Thoracic aorta (tissue), 2 donors: ENCODE results near the gene OR52N5. TPM values are rescaled to one million over a fixed set of nuclear protein-coding genes. Genes with fewer than 3 reads are reported as not detected.

Experiments
- ATAC-seq: fragments of 150-250 bp; one replicate; pipeline ENCODE4 v1.8.0; 2017; ENCODE audit warnings: low read depth; ENCODE audit not compliant: insufficient number of reproducible peaks, low FRiP score
- DNase-seq: peaks from one replicate; pipeline ENCODE4 v3.0.0-alpha.2; 2020; ENCODE audit warnings: low spot score
- H3K27ac ChIP-seq, 2 donors: fragments of 200-600 bp; sonication (generic); 1 replicate in 1 of 2; 2 replicates in 1 of 2; pipeline ENCODE4 v1.5.1; 2016; ENCODE audit warnings: mild to moderate bottlenecking in 2 of 2, moderate library complexity in 2 of 2
- H3K27me3 ChIP-seq: fragments of 200-600 bp; sonication (generic); replicated peaks from 2 replicates; pipeline ENCODE4 v1.6.0; 2016; ENCODE audit warnings: mild to moderate bottlenecking; ENCODE audit not compliant: insufficient read depth
- H3K36me3 ChIP-seq: fragments of 200-600 bp; sonication (generic); one replicate; pipeline ENCODE4 v1.5.1; 2016
- H3K4me1 ChIP-seq, 2 donors: fragments of 200-600 bp; sonication (generic); 1 replicate in 1 of 2; 2 replicates in 1 of 2; pipeline versions ENCODE4 v1.5.1 to v1.6.0; 2016; ENCODE audit warnings: low read depth in 2 of 2, mild to moderate bottlenecking in 1 of 2; ENCODE audit not compliant: control insufficient read depth in 1 of 2
- H3K4me3 ChIP-seq: fragments of 200-600 bp; sonication (generic); 2 replicates; pipeline ENCODE4 v1.5.1; 2016; ENCODE audit warnings: mild to moderate bottlenecking
- H3K9me3 ChIP-seq: fragments of 200-600 bp; sonication (generic); 2 replicates; pipeline ENCODE4 v1.5.1; 2016
- total RNA-seq, 2 donors: library from RNA; depleted of rRNA; stranded (reverse); fragments of >200 nt; gene quantifications; one replicate each; pipeline versions ENCODE4 v1.1.0 to v1.2.3, GENCODE V29; 2016
- TF ChIP-seq, protein P1 (sequence below): fragments of 200-600 bp; sonication (generic); IDR thresholded peaks from one replicate; pipeline ENCODE4 v1.5.1; 2019; ENCODE audit warnings: antibody characterized with exemption

The OR52N5 gene
- total RNA-seq, 2 donors from 2014 or later, result not detected

DNA sequence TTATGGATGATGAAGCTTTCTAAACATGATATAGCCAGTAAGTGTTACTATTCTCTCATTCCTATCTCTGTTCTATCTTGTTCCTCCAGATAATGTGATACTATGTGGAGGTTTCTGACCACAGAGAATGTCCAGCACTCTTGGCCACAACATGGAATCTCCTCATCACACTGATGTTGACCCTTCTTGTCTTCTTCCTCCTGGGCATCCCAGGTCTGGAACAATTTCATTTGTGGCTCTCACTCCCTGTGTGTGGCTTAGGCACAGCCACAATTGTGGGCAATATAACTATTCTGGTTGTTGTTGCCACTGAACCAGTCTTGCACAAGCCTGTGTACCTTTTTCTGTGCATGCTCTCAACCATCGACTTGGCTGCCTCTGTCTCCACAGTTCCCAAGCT, 56.8 kb downstream of the OR52N5 start:
- no peak overlapping the region for H3K4me3 ChIP-seq
- DNase-seq, result no peak
- no peaks in the 10 kb centered on the region for H3K36me3 ChIP-seq
- H3K27me3 ChIP-seq, result no peaks in the 10 kb centered on the region
- TF ChIP-seq, protein P1, sequence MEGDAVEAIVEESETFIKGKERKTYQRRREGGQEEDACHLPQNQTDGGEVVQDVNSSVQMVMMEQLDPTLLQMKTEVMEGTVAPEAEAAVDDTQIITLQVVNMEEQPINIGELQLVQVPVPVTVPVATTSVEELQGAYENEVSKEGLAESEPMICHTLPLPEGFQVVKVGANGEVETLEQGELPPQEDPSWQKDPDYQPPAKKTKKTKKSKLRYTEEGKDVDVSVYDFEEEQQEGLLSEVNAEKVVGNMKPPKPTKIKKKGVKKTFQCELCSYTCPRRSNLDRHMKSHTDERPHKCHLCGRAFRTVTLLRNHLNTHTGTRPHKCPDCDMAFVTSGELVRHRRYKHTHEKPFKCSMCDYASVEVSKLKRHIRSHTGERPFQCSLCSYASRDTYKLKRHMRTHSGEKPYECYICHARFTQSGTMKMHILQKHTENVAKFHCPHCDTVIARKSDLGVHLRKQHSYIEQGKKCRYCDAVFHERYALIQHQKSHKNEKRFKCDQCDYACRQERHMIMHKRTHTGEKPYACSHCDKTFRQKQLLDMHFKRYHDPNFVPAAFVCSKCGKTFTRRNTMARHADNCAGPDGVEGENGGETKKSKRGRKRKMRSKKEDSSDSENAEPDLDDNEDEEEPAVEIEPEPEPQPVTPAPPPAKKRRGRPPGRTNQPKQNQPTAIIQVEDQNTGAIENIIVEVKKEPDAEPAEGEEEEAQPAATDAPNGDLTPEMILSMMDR, result no peak
- no peaks in the 10 kb centered on the region for H3K4me1 ChIP-seq
- ATAC-seq, result no peak
- no peaks in the 10 kb centered on the region for H3K9me3 ChIP-seq
- no peak overlapping the region for H3K27ac ChIP-seq

Other genes starting within 250 kb of the OR52N5 start
- gene OR52H1, start 234.8 kb downstream of the OR52N5 start, total RNA-seq, result 1 to 10 TPM in 1 of 2 donors, under 1 TPM in 1; 0.81 to 2.0 TPM
- gene OR52B6, start 202.5 kb downstream of the OR52N5 start, total RNA-seq, result not detected
- gene TRIM6, start 186.7 kb downstream of the OR52N5 start, total RNA-seq, result 1 to 10 TPM; 3.0 to 6.5 TPM
- gene TRIM34, start 158.4 kb downstream of the OR52N5 start, total RNA-seq, result 1 to 10 TPM; 6.9 to 7.7 TPM
- 10 to 100 TPM; 35.5 to 36.4 TPM for gene TRIM5, start 98.3 kb downstream of the OR52N5 start, total RNA-seq
- gene TRIM22, start 93.6 kb downstream of the OR52N5 start, total RNA-seq, result 100 to 1,000 TPM; 119 to 129 TPM
- under 1 TPM; 0.27 to 0.49 TPM for gene OR56B1, start 46.9 kb downstream of the OR52N5 start, total RNA-seq
- not detected for gene OR52N4, start 29.1 kb downstream of the OR52N5 start, total RNA-seq
- gene OR52N1, start 7.9 kb upstream of the OR52N5 start, total RNA-seq, result under 1 TPM in 1 of 2 donors, not detected in 1; 0.42 TPM
- gene OR52N2, start 25.6 kb upstream of the OR52N5 start, total RNA-seq, result not detected
- not detected for gene OR52E6, start 58.5 kb upstream of the OR52N5 start, total RNA-seq
- gene OR52E8, start 74.3 kb upstream of the OR52N5 start, total RNA-seq, result not detected
- not detected for gene OR52E4, start 97.3 kb upstream of the OR52N5 start, total RNA-seq
- gene OR52E5, start 109.9 kb upstream of the OR52N5 start, total RNA-seq, result not detected
- gene OR56A3, start 158.9 kb upstream of the OR52N5 start, total RNA-seq, result not detected
- not detected for gene OR56A5, start 185.1 kb upstream of the OR52N5 start, total RNA-seq
- gene OR52L1, start 203.6 kb upstream of the OR52N5 start, total RNA-seq, result not detected
- not detected for gene OR56A4, start 223.6 kb upstream of the OR52N5 start, total RNA-seq
- gene OR56A1, start 247.4 kb upstream of the OR52N5 start, total RNA-seq, result not detected